B cell (primary cell): ENCODE results near the gene PMPCA.

Experiments used
- CTCF ChIP-seq: fragments of 200-600 bp; IDR thresholded peaks from one replicate; pipeline ENCODE4 v1.8.0; 2022; ENCODE audit warnings: antibody characterized with exemption, mild to moderate bottlenecking
- EZH2 ChIP-seq: IDR thresholded peaks from 2 replicates; pipeline ENCODE4 v1.6.1; 2012; ENCODE audit warnings: borderline replicate concordance, low read depth, mild to moderate bottlenecking, moderate library complexity, low read length; ENCODE audit not compliant: insufficient read depth, poor library complexity, severe bottlenecking

GRCh38 chr9:136466155-136466541, 55.7 kb downstream of the PMPCA start:
- TF ChIP-seq CTCF (no peak), EZH2 (no peak)
